HG03520 (cell line): Measurements from ENCODE around the gene ARHGAP12.
"Not testable (repeated sequence)": the region's sequence is repeated elsewhere in the genome, so short reads cannot be mapped to it uniquely, and the experiment has no call there.

ENCODE experiments used
- ATAC-seq: cut with Tn5 transposase; IDR thresholded peaks from one replicate; pipeline ENCODE4 v1.9.1; 2021; ENCODE audit warnings: mild to moderate bottlenecking, moderate library complexity; ENCODE audit not compliant: unreplicated experiment

Gene ARHGAP12, protein sequence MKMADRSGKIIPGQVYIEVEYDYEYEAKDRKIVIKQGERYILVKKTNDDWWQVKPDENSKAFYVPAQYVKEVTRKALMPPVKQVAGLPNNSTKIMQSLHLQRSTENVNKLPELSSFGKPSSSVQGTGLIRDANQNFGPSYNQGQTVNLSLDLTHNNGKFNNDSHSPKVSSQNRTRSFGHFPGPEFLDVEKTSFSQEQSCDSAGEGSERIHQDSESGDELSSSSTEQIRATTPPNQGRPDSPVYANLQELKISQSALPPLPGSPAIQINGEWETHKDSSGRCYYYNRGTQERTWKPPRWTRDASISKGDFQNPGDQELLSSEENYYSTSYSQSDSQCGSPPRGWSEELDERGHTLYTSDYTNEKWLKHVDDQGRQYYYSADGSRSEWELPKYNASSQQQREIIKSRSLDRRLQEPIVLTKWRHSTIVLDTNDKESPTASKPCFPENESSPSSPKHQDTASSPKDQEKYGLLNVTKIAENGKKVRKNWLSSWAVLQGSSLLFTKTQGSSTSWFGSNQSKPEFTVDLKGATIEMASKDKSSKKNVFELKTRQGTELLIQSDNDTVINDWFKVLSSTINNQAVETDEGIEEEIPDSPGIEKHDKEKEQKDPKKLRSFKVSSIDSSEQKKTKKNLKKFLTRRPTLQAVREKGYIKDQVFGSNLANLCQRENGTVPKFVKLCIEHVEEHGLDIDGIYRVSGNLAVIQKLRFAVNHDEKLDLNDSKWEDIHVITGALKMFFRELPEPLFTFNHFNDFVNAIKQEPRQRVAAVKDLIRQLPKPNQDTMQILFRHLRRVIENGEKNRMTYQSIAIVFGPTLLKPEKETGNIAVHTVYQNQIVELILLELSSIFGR

DNA sequence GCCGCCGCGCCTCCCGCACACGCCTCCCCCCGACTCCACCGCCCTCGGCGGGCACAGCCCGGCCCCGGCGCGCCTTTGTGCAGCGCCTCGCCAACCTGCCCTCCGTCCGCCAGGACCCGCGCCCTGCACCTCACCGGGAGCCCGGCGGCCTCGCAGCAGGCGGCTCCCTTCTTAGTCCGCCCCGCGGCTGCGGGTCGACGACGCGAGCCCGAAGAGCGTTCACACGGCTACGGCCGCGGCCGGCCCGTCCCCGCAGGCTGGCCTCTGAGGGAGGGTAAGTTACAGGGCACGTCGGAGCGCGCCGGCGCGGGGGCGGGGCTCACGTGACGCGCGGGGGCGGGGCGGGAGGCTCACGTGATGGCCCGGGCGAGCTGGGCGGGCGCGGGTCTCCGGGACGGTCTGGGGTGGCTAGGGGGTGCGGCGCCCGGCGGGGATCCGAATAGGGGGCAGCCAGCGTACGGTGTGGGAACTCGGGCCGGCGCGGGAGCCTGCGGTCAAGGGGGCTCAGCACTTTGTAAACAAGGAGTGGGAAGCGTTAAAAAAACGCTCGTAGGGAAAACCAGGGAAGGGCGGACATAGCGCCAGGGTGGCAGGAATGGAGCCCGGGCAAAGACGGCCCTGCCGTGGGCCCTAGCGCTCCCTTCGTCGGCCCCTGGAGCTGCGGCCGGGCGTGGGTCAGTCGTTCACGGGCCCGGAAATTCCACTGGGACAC, at the start of gene ARHGAP12:
Gene ARHGAP12 (minus strand): TSS at position 283 of the 712 bp plus-strand sequence. CDS start 19,976 bp downstream, outside the sequence.
- ATAC-seq = peak; percentile 76

- ATAC-seq = no peak
Measured at GRCh38 chr10:31978156-31978483, 49.5 kb upstream of the ARHGAP12 start.

- no peak for ATAC-seq
Measured at GRCh38 chr10:31977440-31978155, 49.0 kb upstream of the ARHGAP12 start.

DNA sequence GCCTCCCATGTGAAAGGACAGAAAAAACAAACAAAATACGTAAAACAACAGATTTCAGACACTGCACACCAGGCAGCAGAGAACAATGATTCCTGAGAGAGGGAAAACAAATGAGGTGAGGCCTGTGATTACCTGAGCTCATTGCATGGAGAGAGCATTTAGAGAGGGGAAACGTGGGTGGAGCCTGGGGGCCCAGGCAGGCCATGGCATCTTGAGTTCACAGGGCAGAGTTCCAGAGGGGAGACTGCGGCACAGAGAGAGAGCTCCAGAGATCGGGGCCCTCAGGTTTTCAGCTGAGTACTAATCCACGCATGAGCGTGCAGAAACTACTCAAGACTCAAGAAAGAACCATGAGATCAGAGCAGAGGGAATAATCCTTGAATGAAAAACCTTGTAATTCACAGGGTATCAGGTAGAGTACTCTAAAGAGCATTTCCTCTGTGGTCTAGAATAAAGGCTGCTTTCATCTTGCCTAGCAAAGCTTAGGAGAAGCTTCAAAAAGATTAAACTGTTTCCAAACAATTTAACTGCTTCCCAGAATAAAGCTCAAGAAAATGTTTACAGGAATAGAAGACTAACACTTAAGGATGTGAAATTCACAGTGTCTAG, 46.6 kb upstream of the ARHGAP12 start:
- ATAC-seq = no peak

DNA sequence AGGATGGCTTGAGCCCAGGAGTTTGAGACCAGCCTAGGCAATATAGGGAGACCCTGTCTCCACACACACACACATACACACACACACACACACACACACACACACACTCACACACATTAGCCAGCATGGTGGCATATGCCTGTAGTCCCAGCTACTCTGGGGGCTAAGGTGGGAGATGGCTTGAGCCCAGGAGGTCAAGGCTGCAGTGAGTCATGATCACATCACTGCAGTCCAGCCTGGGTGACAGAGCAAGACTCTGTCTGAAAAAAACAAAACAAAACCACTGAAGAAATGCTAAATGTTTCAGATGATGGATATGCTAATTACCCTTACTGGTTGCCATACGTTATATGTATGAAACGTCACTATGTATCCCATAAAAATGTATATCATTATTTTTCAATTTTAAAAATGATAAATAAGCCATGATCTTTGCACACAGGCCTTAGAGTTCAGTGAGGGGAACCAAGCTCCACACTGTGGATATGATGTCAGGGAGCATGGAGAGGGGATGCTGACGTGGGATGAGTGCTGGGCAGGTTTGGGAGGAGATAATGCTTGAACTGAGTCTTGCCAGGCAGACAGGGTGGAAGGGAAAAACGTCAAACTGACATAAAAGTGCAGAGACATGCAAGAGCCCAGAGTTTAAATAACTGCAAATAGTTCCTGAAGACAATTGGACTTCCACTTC, 45.9 kb upstream of the ARHGAP12 start:
- no peak for ATAC-seq

DNA sequence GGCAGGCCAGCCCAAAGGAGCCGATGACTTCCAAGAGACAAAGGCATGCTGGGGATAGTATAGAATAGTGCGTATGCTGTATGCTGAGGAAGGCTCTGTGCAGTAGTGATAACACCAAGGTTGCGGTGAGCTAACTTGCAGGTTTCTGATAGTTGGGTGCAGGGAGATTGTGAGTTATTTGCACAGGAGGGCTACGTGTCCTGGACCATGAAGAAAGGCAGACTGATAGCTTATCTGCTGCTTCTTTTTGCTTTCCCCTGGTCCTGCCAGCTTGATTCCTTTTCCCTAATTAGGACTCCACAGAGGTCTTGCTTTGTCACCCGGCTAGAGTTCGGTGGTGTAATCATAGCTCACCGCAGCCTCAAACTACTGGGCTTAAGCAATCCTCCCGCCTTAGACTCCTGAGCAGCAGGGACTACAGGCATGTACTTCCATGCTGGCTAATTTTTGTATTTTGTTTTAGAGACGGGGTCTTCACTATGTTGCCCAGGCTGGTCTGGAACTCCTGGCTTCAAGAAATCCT, 43.9 kb upstream of the ARHGAP12 start:
- ATAC-seq = no peak

- not testable (repeated sequence) for ATAC-seq
Measured at GRCh38 chr10:31969847-31970246, 41.2 kb upstream of the ARHGAP12 start.

GRCh38 chr10:31963589-31963980, 35.0 kb upstream of the ARHGAP12 start:
- no peak for ATAC-seq

DNA sequence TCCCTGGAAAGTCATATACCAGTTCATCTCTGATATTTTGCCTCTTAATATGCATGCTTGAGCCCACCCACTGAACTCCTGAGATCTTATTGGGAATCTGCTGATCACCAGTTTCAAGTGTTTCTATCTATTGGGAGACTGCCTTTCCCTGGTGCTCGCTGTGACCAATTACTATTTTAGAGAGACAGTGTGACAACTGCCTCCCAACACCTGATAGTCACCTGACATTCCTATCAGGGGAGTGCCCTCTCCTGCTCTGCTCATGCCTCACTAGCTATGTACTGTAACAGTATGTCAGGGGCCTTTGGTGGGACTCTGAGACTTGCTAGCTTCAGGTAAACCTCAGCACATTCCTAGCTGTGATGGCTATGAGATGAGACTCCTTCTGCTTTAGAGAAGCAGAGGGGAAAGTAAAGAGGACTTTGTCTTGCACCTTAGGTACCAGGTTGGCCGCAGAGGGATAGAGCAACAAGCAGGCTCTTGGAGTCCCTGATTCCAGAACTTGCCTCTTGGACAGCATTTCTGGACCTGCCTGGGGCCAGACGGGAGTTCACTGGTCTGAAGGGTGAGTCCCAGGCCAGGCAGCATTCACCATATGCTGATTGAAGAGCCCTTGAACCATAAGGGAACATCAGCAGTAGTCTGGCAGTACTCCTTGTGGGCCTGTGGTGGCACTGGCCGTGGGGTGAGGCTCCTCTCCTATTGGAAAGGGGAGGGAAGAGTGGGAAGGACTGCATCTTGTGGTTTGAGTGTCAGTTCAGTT, 34.4 kb upstream of the ARHGAP12 start:
- ATAC-seq = no peak

- no peak for ATAC-seq
Measured at GRCh38 chr10:31961277-31962074, 32.8 kb upstream of the ARHGAP12 start.

GRCh38 chr10:31959461-31960173, 31.0 kb upstream of the ARHGAP12 start:
- ATAC-seq = no peak

DNA sequence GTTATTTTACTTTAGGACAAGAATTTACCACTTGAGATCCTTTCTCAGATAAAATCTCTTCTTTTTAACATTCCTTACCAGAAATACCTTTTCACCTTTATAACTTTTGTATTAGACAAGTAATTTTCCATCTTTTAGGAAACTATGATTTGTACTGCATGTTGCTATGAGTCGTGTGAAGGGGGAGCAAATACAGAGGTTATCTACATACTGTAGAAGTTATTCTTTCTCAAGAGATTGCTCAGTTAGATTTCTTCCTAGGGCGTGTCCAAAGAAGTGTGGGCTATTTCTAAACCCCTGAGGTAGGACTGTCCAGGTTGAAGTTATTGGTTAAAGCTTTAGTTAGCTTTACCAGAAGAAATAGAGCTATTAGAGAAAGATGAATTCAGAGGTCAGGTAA, 30.2 kb upstream of the ARHGAP12 start:
- no peak for ATAC-seq

DNA sequence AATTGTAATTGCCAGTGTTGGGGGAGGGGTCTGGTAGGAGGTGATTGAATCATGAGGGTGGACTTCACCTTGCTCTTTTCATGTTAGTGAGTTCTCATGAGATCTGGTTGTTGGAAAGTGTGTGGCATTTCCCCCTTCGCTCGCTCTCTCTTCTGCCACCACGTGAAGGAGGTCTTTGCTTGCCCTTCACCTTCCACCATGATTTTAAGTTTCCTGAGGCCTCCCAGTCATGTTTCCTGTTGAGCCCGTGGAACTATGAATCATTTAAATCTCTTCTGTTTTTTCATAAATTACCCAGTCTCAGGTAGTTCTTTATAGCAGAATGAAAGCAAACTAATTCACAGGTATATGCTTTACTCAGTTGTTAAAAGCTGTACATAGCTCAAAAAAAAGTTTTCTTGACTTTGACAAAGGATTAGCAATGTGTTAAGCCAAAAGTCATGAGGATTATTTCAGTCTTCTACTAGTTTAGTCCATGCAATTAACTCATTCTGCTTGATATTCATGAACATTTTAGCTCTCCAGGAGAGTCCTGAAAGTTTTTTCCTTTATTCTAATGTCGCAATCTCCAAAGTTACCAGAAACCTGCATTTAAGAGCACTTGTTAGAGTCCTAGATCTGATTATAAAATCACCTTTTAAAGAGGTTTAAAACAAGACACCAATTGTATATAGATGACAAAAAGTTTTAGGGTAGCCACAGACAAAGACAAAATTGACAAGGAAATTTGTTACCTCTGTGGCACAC, 27.7 kb upstream of the ARHGAP12 start:
- ATAC-seq = no peak

DNA sequence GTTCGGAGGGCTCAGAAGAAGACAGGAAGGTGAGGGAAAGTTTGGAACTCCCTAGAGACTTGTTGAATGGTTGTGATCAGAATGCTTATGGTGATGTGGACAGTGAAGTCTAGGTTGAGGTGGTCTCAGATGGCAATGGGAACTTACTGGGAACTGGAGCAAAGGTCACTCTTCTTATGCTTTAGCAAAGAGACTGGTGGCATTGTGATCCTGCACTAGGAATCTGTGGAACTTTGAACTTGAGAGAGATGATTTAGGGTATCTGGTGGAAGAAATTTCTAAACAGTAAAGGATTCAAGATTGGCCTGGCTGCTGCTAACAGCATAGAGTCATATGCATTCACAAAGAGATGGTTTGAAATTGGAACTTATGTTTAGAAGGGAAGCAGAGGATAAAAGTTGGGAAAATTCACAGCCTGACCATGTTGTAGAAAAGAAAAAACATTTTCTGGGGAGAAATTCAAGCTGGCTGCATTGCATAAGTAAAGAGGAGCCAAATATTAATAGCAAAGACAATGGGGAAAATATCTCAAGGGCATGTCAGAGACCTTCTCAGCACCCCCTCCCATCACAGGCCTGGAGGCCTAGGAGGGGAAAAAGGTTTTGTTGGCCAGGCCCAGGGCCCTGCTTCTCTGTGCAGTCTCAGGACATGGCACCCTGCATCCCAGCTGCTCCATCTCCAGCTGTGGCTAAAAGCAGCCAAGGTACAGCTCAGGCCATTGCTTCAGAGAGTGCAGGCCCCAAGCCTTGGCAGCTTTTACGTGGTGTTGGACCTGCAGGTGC, 26.0 kb upstream of the ARHGAP12 start:
- no peak for ATAC-seq

DNA sequence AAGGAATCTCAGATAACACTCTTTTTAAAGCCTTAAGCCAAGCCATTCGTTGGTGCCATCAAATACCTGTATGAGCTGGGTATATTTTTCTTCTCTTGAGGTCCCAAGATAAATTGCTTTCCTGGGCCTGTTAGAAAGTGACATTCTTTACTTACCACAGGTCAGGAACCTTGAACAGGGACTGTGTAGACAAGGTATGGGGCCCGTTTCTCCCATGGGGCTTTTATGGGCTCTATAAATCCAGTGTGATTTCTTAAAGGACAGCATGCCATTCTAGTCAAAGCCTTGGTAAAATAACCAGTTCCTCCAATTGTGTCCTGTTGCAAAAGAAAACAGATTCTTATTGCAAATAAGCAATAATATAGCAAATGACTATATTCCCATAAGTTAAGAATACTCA, 24.8 kb upstream of the ARHGAP12 start:
- ATAC-seq = no peak

DNA sequence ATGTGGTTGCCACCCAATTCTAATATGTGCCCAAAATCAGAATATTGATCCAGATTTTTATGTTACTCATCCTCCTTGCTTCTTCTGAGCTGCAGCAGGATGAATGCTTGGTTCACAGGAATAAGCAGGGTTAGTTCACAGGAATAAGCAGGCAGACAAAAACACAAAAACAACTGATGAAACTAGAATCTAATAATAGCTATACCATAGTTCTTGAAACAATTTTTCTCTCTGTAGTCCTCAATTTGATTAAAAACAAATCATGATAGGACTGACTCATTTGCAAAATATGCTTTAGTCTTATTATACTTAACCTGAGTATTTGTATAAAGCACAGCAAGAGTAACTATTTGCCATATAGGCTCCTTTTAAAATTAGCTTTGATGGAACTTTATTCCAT, 24.4 kb upstream of the ARHGAP12 start:
- no peak for ATAC-seq
